Astrocyte of the spinal cord (primary cell): ENCODE measurements around the gene FGF14.

Experiments used
- DNase-seq: peaks from one replicate; pipeline ENCODE4 v3.0.0; 2011; ENCODE audit warnings: low read depth, low spot score
- H3K4me3 ChIP-seq: 2 replicates; pipeline ENCODE4 v1.5.1; 2011; ENCODE audit warnings: low read depth, mild to moderate bottlenecking, low read length, moderate library complexity
- CTCF ChIP-seq: IDR thresholded peaks from 2 replicates; pipeline ENCODE4 v1.5.1; 2012; ENCODE audit warnings: low read depth, mild to moderate bottlenecking, low read length, inconsistent platforms
- in situ Hi-C: cut with HindIII; loops from 2 replicates; pipeline ENCODE4 v1.10.0; 2017; ENCODE audit warnings: low sequenced_read_pairs

Gene FGF14

DNA sequence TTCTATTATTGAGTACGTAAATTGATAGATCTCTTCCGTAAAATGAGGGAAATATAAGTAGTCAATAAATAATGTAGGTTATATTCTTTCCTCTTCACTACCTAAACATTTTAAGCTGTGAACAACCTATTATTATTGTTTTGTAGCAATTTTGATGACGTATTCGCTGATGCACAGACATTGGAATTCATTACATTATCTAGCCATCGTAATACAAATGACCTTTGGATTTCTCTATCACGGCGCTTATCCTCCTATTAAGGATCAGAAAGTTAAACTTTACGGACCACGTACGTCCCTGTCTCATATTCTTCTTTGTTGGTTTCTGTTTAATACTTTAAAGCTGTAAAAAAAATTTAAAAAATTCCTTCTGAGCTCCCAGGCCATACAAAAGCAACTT, 684.5 kb downstream of the FGF14 start:
- no peak overlapping the region for H3K4me3 ChIP-seq
- TF ChIP-seq CTCF: no peak
- no peak for DNase-seq
- in situ Hi-C loops: no loop called here

- no peak for DNase-seq
- H3K4me3 ChIP-seq: no peak overlapping the region
- in situ Hi-C loops: no loop called here
- no peak for TF ChIP-seq CTCF
Measured at GRCh38 chr13:101714195-101714594, 687.7 kb downstream of the FGF14 start.

DNA sequence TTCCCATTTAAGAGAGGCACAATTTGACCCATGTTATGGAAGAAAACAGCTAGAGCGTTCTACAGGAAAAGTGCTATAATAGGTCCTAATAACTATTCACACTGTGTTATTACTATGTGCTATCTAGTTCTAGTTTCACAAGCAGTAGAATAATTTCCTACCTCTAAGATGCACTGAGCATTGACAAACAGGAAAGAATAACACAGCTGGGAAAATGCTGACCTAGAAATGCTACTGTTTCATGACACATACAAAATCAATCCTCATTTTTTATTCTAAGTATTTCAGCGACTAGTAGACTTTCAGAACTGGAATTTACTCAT, 689.9 kb downstream of the FGF14 start:
- no peak overlapping the region for H3K4me3 ChIP-seq
- no peak for TF ChIP-seq CTCF
- no peak for DNase-seq
- in situ Hi-C loops: no loop called here

- TF ChIP-seq CTCF: no peak
- H3K4me3 ChIP-seq: no peak overlapping the region
- in situ Hi-C loops: no loop called here
- no peak for DNase-seq
Measured at GRCh38 chr13:101711307-101712025, 690.4 kb downstream of the FGF14 start.

DNA sequence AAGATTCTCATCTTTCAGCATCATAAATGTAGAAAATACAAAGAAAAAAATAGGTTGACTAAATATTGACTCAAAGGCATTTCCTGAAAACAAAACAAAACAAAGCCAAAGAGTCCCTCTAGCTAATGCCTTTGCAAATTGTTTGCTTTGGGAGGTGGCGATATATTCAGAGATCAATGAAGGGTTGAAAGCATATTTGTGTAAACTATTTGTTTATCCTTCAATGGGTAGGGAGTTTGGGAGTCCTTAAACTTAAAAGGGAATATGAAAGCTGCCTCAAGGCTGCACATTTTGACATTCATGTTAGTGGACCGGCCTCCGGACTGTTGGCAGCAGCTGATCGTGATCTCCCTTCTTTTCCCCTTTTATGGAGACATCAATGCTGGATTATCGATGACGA, 691.9 kb downstream of the FGF14 start:
- DNase-seq: no peak
- no peak for TF ChIP-seq CTCF
- in situ Hi-C loops: no loop called here
- H3K4me3 ChIP-seq: no peak overlapping the region

DNA sequence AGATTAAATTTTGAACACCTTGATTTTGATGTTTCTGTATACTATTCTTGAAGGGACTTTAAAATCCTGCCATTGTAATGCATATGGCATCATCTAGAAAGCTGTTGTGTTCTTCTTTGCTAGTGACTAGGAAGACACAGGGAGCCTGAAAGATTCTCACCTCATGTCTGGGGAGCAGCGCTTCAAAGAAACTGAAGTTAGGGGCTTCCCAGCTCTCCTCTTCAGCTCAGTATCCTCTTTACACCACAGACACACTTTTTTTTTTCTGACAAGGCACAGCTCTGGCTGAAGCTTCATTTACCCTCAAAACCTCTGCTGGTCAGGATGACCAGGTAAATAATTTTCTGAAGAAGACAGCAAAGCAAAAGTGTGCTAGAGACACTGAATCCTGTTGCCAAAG, 693.7 kb downstream of the FGF14 start:
- H3K4me3 ChIP-seq: no peak overlapping the region
- in situ Hi-C loops: no loop called here
- DNase-seq: no peak
- no peak for TF ChIP-seq CTCF

DNA sequence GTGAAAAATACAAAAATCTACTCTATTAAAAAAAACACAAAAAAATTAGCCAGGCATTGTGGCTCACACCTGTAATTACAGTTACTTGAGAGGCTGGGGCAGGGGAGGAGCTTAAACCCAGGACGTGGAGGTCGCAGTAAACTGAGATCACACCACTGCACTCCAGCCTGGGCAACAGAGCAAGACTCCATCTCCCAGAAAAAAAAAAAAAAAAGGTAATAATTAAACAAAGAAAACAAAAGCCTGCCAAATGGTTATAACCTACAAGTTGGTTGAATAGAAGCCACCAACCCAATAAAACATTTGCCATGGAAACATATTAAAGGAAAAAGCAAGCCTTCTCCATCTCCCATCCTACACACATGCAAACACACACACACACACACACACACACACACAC, 694.2 kb downstream of the FGF14 start:
- no peak overlapping the region for H3K4me3 ChIP-seq
- TF ChIP-seq CTCF: no peak
- no peak for DNase-seq
- in situ Hi-C loops: no loop called here
